ENCODE data around the gene EFCAB11. TPM values are rescaled to one million over a fixed set of nuclear protein-coding genes. Genes with fewer than 3 reads are reported as not detected.

EFCAB11 gene
- total RNA-seq, 1 experiment from 2014 or later, result 36.2 TPM

- POLR2A ChIA-PET, result no interaction called here
- no peaks in the 10 kb centered on the region for H3K27me3 ChIP-seq (replicated peaks; ENCODE audit: control insufficient read depth, insufficient read depth, low read length)
- no peak for DNase-seq
- no peak overlapping the region for H3K27ac Mint-ChIP-seq (ENCODE audit: unreplicated experiment)
- intact Hi-C loops (cut with micrococcal nuclease; ENCODE audit: unreplicated experiment), result no loop called here
- H3K9me3 Mint-ChIP-seq (ENCODE audit: unreplicated experiment), result no peaks in the 10 kb centered on the region
- no peak overlapping the region for H3K4me3 Mint-ChIP-seq (ENCODE audit: unreplicated experiment)
- no peak for TF ChIP-seq CTCF (IDR thresholded peaks at IDR 0.05; ENCODE audit: insufficient read depth in 1 of 2, low read depth in 1 of 2, low read length in 1 of 2, severe bottlenecking in 1 of 2, unreplicated experiment in 1 of 2)
- no peaks in the 10 kb centered on the region for H3K9me3 ChIP-seq
- no peak overlapping the region for H3K4me3 ChIP-seq (ENCODE audit: low read depth, low read length)
- peaks cover 15% of the 10 kb centered on the region for H3K36me3 Mint-ChIP-seq (ENCODE audit: insufficient read depth, unreplicated experiment)
- H3K4me1 ChIP-seq, result no peaks in the 10 kb centered on the region
- H3K27me3 Mint-ChIP-seq (ENCODE audit: insufficient read depth, unreplicated experiment), result no peaks in the 10 kb centered on the region
- H3K36me3 ChIP-seq (ENCODE audit: control insufficient read depth, insufficient read depth, low read length), result no peaks in the 10 kb centered on the region
- BruUV-seq (replicated peaks), result no TSS peak
- CTCF ChIA-PET, result no interaction called here
- no peaks in the 10 kb centered on the region for H3K4me1 Mint-ChIP-seq (ENCODE audit: low read depth, unreplicated experiment)
These were observed 7.2 kb downstream of the EFCAB11 start for GRCh38 chr14:89947344-89947743.

GRCh38 chr14:89941830-89942377 is 12.6 kb downstream of the EFCAB11 start:
- H3K27ac Mint-ChIP-seq (ENCODE audit: unreplicated experiment), result no peak overlapping the region
- no peaks in the 10 kb centered on the region for H3K9me3 Mint-ChIP-seq (ENCODE audit: unreplicated experiment)
- no peaks in the 10 kb centered on the region for H3K36me3 ChIP-seq (ENCODE audit: control insufficient read depth, insufficient read depth, low read length)
- POLR2A ChIA-PET, result no interaction called here
- no peaks in the 10 kb centered on the region for H3K27me3 ChIP-seq (replicated peaks; ENCODE audit: control insufficient read depth, insufficient read depth, low read length)
- H3K9me3 ChIP-seq, result no peaks in the 10 kb centered on the region
- H3K27me3 Mint-ChIP-seq (ENCODE audit: insufficient read depth, unreplicated experiment), result no peaks in the 10 kb centered on the region
- intact Hi-C loops (cut with micrococcal nuclease; ENCODE audit: unreplicated experiment), result no loop called here
- BruUV-seq (replicated peaks), result no TSS peak
- H3K4me1 Mint-ChIP-seq (ENCODE audit: low read depth, unreplicated experiment), result no peaks in the 10 kb centered on the region
- no peaks in the 10 kb centered on the region for H3K36me3 Mint-ChIP-seq (ENCODE audit: insufficient read depth, unreplicated experiment)
- DNase-seq, result no peak
- no peak overlapping the region for H3K4me3 ChIP-seq (ENCODE audit: low read depth, low read length)
- CTCF ChIA-PET, result no interaction called here
- H3K4me1 ChIP-seq, result no peaks in the 10 kb centered on the region
- TF ChIP-seq CTCF (IDR thresholded peaks at IDR 0.05; ENCODE audit: insufficient read depth in 1 of 2, low read depth in 1 of 2, low read length in 1 of 2, severe bottlenecking in 1 of 2, unreplicated experiment in 1 of 2), result no peak
- H3K4me3 Mint-ChIP-seq (ENCODE audit: unreplicated experiment), result no peak overlapping the region

GRCh38 chr14:89936654-89937185 is 17.8 kb downstream of the EFCAB11 start:
- no peak for TF ChIP-seq CTCF (IDR thresholded peaks at IDR 0.05; ENCODE audit: insufficient read depth in 1 of 2, low read depth in 1 of 2, low read length in 1 of 2, severe bottlenecking in 1 of 2, unreplicated experiment in 1 of 2)
- Histone ChIP-seq H3K4me1 (no peaks in the 10 kb centered on the region), H3K4me3 (ENCODE audit: low read depth, low read length) (no peak overlapping the region), H3K27me3 (replicated peaks; ENCODE audit: control insufficient read depth, insufficient read depth, low read length) (no peaks in the 10 kb centered on the region), H3K9me3 (no peaks in the 10 kb centered on the region), H3K36me3 (ENCODE audit: control insufficient read depth, insufficient read depth, low read length) (no peaks in the 10 kb centered on the region)
- no TSS peak for BruUV-seq (replicated peaks)
- ChIA-PET POLR2A (interaction anchor here (0.6 kb wide), 1 partner anchor 597 kb away, joined by 20 read pairs; no protein-coding TSS in a partner anchor), CTCF (interaction anchor here (0.8 kb wide), 2 partner anchors 896 to 909 kb away, joined by 3 read pairs; no protein-coding TSS in a partner anchor)
- no peaks in the 10 kb centered on the region for H3K4me1 Mint-ChIP-seq (ENCODE audit: low read depth, unreplicated experiment)
- no peak overlapping the region for H3K27ac Mint-ChIP-seq (ENCODE audit: unreplicated experiment)
- intact Hi-C loops (cut with micrococcal nuclease; ENCODE audit: unreplicated experiment), result no loop called here
- no peak for DNase-seq
- no peaks in the 10 kb centered on the region for H3K27me3 Mint-ChIP-seq (ENCODE audit: insufficient read depth, unreplicated experiment)
- H3K36me3 Mint-ChIP-seq (ENCODE audit: insufficient read depth, unreplicated experiment), result no peaks in the 10 kb centered on the region
- H3K9me3 Mint-ChIP-seq (ENCODE audit: unreplicated experiment), result no peaks in the 10 kb centered on the region
- H3K4me3 Mint-ChIP-seq (ENCODE audit: unreplicated experiment), result no peak overlapping the region
